Measurements from ENCODE around the gene GMPPB. TPM values are rescaled to one million over a fixed set of nuclear protein-coding genes. Genes with fewer than 3 reads are reported as not detected.

GMPPB gene
- total and polyA plus RNA-seq, 8 donors = 14.4 to 81.7 (median 34.9) TPM

DNA sequence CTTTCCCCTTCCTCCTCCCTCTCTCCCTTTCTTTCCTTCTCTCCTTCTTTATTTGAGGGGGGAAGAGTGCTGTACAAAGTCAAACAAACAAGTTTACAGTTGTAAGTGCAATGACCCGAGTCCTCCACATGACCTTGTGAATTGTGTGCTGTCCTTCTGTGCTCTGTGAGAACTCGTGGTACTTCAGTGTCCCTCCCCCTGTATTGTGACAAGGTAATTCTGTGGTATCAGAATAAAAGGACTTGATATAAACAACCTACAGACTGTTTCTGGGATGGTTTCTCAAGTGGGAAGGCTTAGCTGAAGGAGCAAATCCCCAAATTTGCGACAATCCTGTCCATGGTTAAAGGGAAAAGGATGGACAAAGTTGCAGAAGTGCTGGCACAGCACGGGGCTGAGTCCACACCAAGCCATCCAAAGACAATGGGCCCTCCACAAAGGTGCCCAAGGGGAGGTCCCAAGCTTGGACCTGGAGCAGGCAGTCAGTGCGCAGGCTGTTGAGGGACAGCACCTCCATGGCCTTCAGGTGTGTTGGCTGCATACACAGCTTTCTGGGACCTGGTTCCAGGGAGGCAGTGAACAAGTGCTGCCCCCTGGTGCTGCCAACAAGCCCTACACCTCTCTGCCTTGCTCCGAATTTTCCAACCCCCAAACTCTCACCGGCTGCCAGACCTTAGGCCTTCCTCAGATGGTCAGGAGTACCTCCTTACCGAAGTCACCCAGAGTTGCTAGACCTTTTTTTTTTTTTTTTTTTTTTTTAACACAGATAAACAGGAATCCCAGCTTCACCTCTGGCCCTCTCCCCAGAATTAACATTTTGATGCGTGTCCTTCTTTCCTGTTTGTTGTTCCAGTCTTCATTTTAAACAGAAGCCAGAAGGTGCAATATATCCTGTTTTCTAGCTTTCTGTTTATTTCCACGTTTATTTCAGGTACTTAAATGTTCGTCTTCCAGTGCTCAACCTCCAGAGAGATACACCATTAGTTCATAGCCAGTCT lies 52.2 kb downstream of the GMPPB start:
- Histone ChIP-seq H3K27me3 (peaks cover 0 to 6% (median 0%) of the 10 kb centered on the region in 3 donors), H3K4me1 (peaks cover 19 to 52% (median 38%) of the 10 kb centered on the region in 4 donors), H3K36me3 (peaks cover 9 to 14% (median 12%) of the 10 kb centered on the region in 4 donors), H3K4me3 (no peak overlapping the region), H3K27ac (peak overlapping the region in 1 of 5 donors; percentile 2), H3K9me3 (no peaks in the 10 kb centered on the region)
- TF ChIP-seq POLR2A (IDR thresholded peaks at IDR 0.05) = no peak
- TF ChIP-seq POLR2AphosphoS5 (IDR thresholded peaks at IDR 0.05) = peak in 1 of 3 donors; percentile 36
- TF ChIP-seq, protein P1, sequence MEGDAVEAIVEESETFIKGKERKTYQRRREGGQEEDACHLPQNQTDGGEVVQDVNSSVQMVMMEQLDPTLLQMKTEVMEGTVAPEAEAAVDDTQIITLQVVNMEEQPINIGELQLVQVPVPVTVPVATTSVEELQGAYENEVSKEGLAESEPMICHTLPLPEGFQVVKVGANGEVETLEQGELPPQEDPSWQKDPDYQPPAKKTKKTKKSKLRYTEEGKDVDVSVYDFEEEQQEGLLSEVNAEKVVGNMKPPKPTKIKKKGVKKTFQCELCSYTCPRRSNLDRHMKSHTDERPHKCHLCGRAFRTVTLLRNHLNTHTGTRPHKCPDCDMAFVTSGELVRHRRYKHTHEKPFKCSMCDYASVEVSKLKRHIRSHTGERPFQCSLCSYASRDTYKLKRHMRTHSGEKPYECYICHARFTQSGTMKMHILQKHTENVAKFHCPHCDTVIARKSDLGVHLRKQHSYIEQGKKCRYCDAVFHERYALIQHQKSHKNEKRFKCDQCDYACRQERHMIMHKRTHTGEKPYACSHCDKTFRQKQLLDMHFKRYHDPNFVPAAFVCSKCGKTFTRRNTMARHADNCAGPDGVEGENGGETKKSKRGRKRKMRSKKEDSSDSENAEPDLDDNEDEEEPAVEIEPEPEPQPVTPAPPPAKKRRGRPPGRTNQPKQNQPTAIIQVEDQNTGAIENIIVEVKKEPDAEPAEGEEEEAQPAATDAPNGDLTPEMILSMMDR (IDR thresholded peaks at IDR 0.05) = peak in 6 of 7 experiments; percentile 40 to 93 (median 82)
- intact Hi-C loops (cut with DNase I; ENCODE audit: low total_unique reads) = no loop called here
- 29 to 37% (median 33%) methylated on average over 10 to 11 of the region's 11 CpGs for WGBS, 5 donors
- peak; percentile 81 to 91 for DNase-seq

DNA sequence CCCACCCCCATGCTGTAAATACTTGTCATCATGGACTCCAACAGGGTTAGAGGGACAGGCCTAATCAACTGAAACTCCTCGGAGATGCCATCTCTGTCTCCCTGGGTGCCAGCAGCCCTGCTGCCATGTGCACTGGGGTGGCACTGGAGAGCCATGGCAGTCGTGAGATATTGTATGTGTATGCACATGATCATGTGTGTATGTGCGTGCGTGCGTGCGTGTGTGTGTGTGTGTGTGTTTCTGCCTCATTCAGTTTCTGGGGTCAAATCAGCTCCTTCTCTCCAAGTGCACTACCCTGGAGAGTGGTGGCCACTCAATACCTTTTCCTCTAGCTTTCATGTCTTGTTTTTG lies 52.8 kb downstream of the GMPPB start:
- Histone ChIP-seq H3K9me3 (no peaks in the 10 kb centered on the region), H3K36me3 (peaks cover 3 to 7% (median 5%) of the 10 kb centered on the region in 4 donors), H3K27ac (no peak overlapping the region), H3K4me3 (no peak overlapping the region), H3K4me1 (peaks cover 19 to 52% (median 34%) of the 10 kb centered on the region in 4 donors), H3K27me3 (peaks cover 0 to 6% (median 0%) of the 10 kb centered on the region in 3 donors)
- 49 to 67% (median 64%) methylated on average over 6 of the region's 6 CpGs for WGBS, 5 donors
- DNase-seq = no peak
- TF ChIP-seq POLR2AphosphoS5 (IDR thresholded peaks at IDR 0.05) (no peak), EP300 (IDR thresholded peaks at IDR 0.05) (no peak), POLR2A (IDR thresholded peaks at IDR 0.05) (no peak)
- TF ChIP-seq, protein P1 (IDR thresholded peaks at IDR 0.05) = no peak
- intact Hi-C loops (cut with DNase I; ENCODE audit: low total_unique reads) = no loop called here

Small RNA genes lying within 50 kb of the gene (small RNA-seq; reads per million reads assigned to genes)
- 0 reads per million in 4 donors for gene AMIGO3
- 0 reads per million in 4 donors for gene COX6CP14

Other genes starting within 250 kb of the GMPPB start
- gene BSN, start 169.5 kb downstream of the GMPPB start, total RNA-seq = 1 to 10 TPM in 3 of 5 donors, under 1 TPM in 1, not detected in 1; 0.37 to 4.5 (median 1.5) TPM
- gene BSN, start 169.5 kb downstream of the GMPPB start, polyA plus RNA-seq = under 1 TPM in 2 of 3 donors, not detected in 1; 0.03 to 0.06 TPM
- 100 to 1,000 TPM in 1 of 5 donors, 10 to 100 TPM in 4; 23.9 to 104 (median 49.4) TPM for gene APEH, start 49.6 kb downstream of the GMPPB start, total RNA-seq
- gene APEH, start 49.6 kb downstream of the GMPPB start, polyA plus RNA-seq = 10 to 100 TPM; 40.3 to 69.7 (median 46.0) TPM
- gene MST1, start 34.5 kb downstream of the GMPPB start, total RNA-seq = 100 to 1,000 TPM in 2 of 5 donors, 10 to 100 TPM in 2, 1 to 10 TPM in 1; 6.7 to 172 (median 14.9) TPM
- 10 to 100 TPM; 18.9 to 36.9 (median 20.5) TPM for gene MST1, start 34.5 kb downstream of the GMPPB start, polyA plus RNA-seq
- 10 to 100 TPM; 19.6 to 75.4 (median 33.3) TPM for gene RNF123, start 34.4 kb downstream of the GMPPB start, total RNA-seq
- gene RNF123, start 34.4 kb downstream of the GMPPB start, polyA plus RNA-seq = 10 to 100 TPM; 18.1 to 22.8 (median 22.0) TPM
- gene AMIGO3, start 4.3 kb downstream of the GMPPB start, total RNA-seq = 1 to 10 TPM in 1 of 5 donors, not detected in 4; 1.3 TPM
- gene AMIGO3, start 4.3 kb downstream of the GMPPB start, polyA plus RNA-seq = under 1 TPM; 0.19 to 0.83 (median 0.76) TPM
- gene IP6K1, start 62.6 kb upstream of the GMPPB start, total RNA-seq = 10 to 100 TPM; 16.8 to 68.3 (median 36.4) TPM
- gene IP6K1, start 62.6 kb upstream of the GMPPB start, polyA plus RNA-seq = 10 to 100 TPM in 2 of 3 donors, 1 to 10 TPM in 1; 7.7 to 16.1 (median 11.5) TPM
- under 1 TPM in 2 of 5 donors, not detected in 3; under 0.01 to 0.73 TPM for gene CDHR4, start 75.9 kb upstream of the GMPPB start, total RNA-seq
- gene CDHR4, start 75.9 kb upstream of the GMPPB start, polyA plus RNA-seq = under 1 TPM in 1 of 3 donors, not detected in 2; 0.18 TPM
- gene INKA1, start 79.3 kb upstream of the GMPPB start, total RNA-seq = 1 to 10 TPM in 3 of 5 donors, not detected in 2; 1.8 to 3.3 (median 2.3) TPM
- 10 to 100 TPM in 1 of 3 donors, 1 to 10 TPM in 2; 4.4 to 15.0 (median 5.5) TPM for gene INKA1, start 79.3 kb upstream of the GMPPB start, polyA plus RNA-seq
- gene UBA7, start 90.0 kb upstream of the GMPPB start, total RNA-seq = 100 to 1,000 TPM in 1 of 5 donors, 10 to 100 TPM in 4; 36.2 to 250 (median 76.3) TPM
- gene UBA7, start 90.0 kb upstream of the GMPPB start, polyA plus RNA-seq = 10 to 100 TPM; 27.2 to 56.2 (median 30.2) TPM
- gene TRAIP, start 132.6 kb upstream of the GMPPB start, total RNA-seq = 1 to 10 TPM in 3 of 5 donors, not detected in 2; 2.3 to 7.0 (median 2.8) TPM
- 1 to 10 TPM; 1.5 to 4.3 (median 2.0) TPM for gene TRAIP, start 132.6 kb upstream of the GMPPB start, polyA plus RNA-seq
- gene CAMKV, start 146.0 kb upstream of the GMPPB start, total RNA-seq = 1 to 10 TPM in 1 of 5 donors, not detected in 4; 1.5 TPM
- under 1 TPM in 1 of 3 donors, not detected in 2; 0.03 TPM for gene CAMKV, start 146.0 kb upstream of the GMPPB start, polyA plus RNA-seq
- 100 to 1,000 TPM in 3 of 5 donors, 10 to 100 TPM in 2; 22.4 to 386 (median 181) TPM for gene MST1R, start 179.9 kb upstream of the GMPPB start, total RNA-seq
- 10 to 100 TPM; 15.9 to 59.0 (median 31.8) TPM for gene MST1R, start 179.9 kb upstream of the GMPPB start, polyA plus RNA-seq
- gene MON1A, start 205.9 kb upstream of the GMPPB start, total RNA-seq = 10 to 100 TPM in 4 of 5 donors, 1 to 10 TPM in 1; 3.9 to 33.8 (median 11.6) TPM
- 1 to 10 TPM; 6.1 to 8.2 (median 7.7) TPM for gene MON1A, start 205.9 kb upstream of the GMPPB start, polyA plus RNA-seq
- 100 to 1,000 TPM; 133 to 239 (median 139) TPM for gene RBM6, start 216.2 kb upstream of the GMPPB start, total RNA-seq
- 100 to 1,000 TPM in 1 of 3 donors, 10 to 100 TPM in 2; 87.0 to 107 (median 98.3) TPM for gene RBM6, start 216.2 kb upstream of the GMPPB start, polyA plus RNA-seq

Data from stomach (tissue), 9 donors.